ENCODE measurements around the gene PDE4C. TPM values are rescaled to one million over a fixed set of nuclear protein-coding genes. Genes with fewer than 3 reads are reported as not detected.

The PDE4C gene
- total and polyA plus RNA-seq, 10 of the 15 experiments (the other 5 are each of a cell fraction or from before 2014, with no cell fraction given): 0.08 to 0.73 (median 0.34) TPM

- TF ChIP-seq EZH2 (IDR thresholded peaks at IDR 0.05; ENCODE audit: borderline replicate concordance, control insufficient read depth, low read depth, low read length) (no peak), MLLT1 (IDR thresholded peaks at IDR 0.05) (no peak)
Observed at GRCh38 chr19:18194181-18194530, 32.1 kb downstream of the PDE4C start (continued).

- peaks cover 5% of the 10 kb centered on the region for H3K79me2 ChIP-seq (ENCODE audit: control insufficient read depth, insufficient read depth, low read length)
- TSS peak; percentile 70 for BruUV-seq (replicated peaks)
- WGBS (ENCODE audit: insufficient coverage, insufficient replicate concordance, low lambda C conversion rate, missing lambda C conversion rate): 2% methylated on average over 46 of the region's 46 CpGs
- H4K20me1 ChIP-seq (ENCODE audit: control insufficient read depth, insufficient read depth): no peaks in the 10 kb centered on the region
- TF ChIP-seq NR2C1 (IDR thresholded peaks at IDR 0.05): peak; percentile 69
- TF ChIP-seq LARP7 (IDR thresholded peaks at IDR 0.05): peak; percentile 83; the same call in 1 of the 2 replicates
- peak; percentile 3 for TF ChIP-seq RELA (IDR thresholded peaks at IDR 0.05; ENCODE audit: borderline replicate concordance, partially characterized antibody)
- TF ChIP-seq MXI1 (IDR thresholded peaks at IDR 0.05; ENCODE audit: low read depth, low read length): no peak
- TF ChIP-seq SREBF1 (IDR thresholded peaks at IDR 0.05; ENCODE audit: low read length): no peak
- TF ChIP-seq USF1 (IDR thresholded peaks at IDR 0.05; ENCODE audit: borderline replicate concordance, extremely low read length, insufficient read depth, low read depth, low read length): no peak
- no peak for TF ChIP-seq NFYB (IDR thresholded peaks at IDR 0.05; ENCODE audit: insufficient read depth, low read depth, low read length)
- H3K27me3 ChIP-seq (replicated peaks in 1 of 2; ENCODE audit: control insufficient read depth in 2 of 2, insufficient read depth in 2 of 2, low read length in 1 of 2): no peaks in the 10 kb centered on the region
- H3K4me3 ChIP-seq: peak overlapping the region; percentile 79
- ChIA-PET SMC1A (ENCODE audit: uncharacterized antibody, unreplicated experiment) (interaction anchor here (0.5 to 3.4 kb wide), 18 partner anchors 10 to 199 kb away, joined by 3 to 21 read pairs (median 4); partner anchors contain the start of genes IL12RB1 and RAB3A), CTCF (interaction anchor here (0.6 to 3.8 kb wide), 15 partner anchors 10 to 135 kb away, joined by 3 to 30 read pairs (median 8); partner anchors contain the start of genes LSM4 and RAB3A), POLR2A (interaction anchor here (0.8 to 2.5 kb wide), 13 partner anchors 8 to 129 kb away, joined by 3 to 17 read pairs (median 7); partner anchors contain the start of genes LSM4 and RAB3A), RAD21 (ENCODE audit: unreplicated experiment) (interaction anchor here (0.6 to 4.5 kb wide), 14 partner anchors 11 to 135 kb away, joined by 3 to 36 read pairs (median 11); partner anchors contain the start of genes JUND and RAB3A)
- peak overlapping the region; percentile 69 for H3K9ac ChIP-seq (ENCODE audit: control insufficient read depth, insufficient read depth, low read length)
- H3K9me3 ChIP-seq (replicated peaks; ENCODE audit: control insufficient read depth, insufficient read depth, low read length): no peaks in the 10 kb centered on the region
- H3K4me2 ChIP-seq (ENCODE audit: control insufficient read depth, insufficient read depth): peak overlapping the region; percentile 96
- H2AFZ ChIP-seq (ENCODE audit: control insufficient read depth, low read depth, low read length): peak overlapping the region; percentile 73
- peaks cover 5 to 15% of the 10 kb centered on the region in 2 experiments; a peak in 3 of 4 replicates for H3K36me3 ChIP-seq (ENCODE audit: control insufficient read depth in 2 of 2, insufficient read depth in 2 of 2, low read length in 1 of 2)
- peak overlapping the region; percentile 53 for H3K27ac ChIP-seq (ENCODE audit: control insufficient read depth, insufficient read depth)
- in situ Hi-C loops (cut with MboI) (no loop called here), intact Hi-C loops (cut with micrococcal nuclease; ENCODE audit: unreplicated experiment) (no loop called here)
- peaks cover 11% of the 10 kb centered on the region for H3K4me1 ChIP-seq (ENCODE audit: control insufficient read depth, insufficient read depth, low read length)
- no peak for DNase-seq (ENCODE audit: low read depth, low spot score)
- no peak for ATAC-seq
- FAIRE-seq: no peak
Observed at GRCh38 chr19:18193388-18194180, 32.7 kb downstream of the PDE4C start.
